Astrocyte (in vitro differentiated cells and primary cell): Measurements from ENCODE around the gene CASR.

ENCODE experiments used
- EZH2 ChIP-seq: IDR thresholded peaks from 2 replicates; pipeline ENCODE4 v1.6.1; 2012; ENCODE audit warnings: mild to moderate bottlenecking, low read length, inconsistent platforms; ENCODE audit not compliant: insufficient read depth
- TF ChIP-seq, protein P1 (sequence below): IDR thresholded peaks from 2 replicates; pipeline ENCODE4 v1.5.1; 2011; ENCODE audit warnings: low read depth, mild to moderate bottlenecking, inconsistent platforms, low read length, moderate library complexity; ENCODE audit not compliant: insufficient read depth

- TF ChIP-seq EZH2 = no peak
- TF ChIP-seq, protein P1, sequence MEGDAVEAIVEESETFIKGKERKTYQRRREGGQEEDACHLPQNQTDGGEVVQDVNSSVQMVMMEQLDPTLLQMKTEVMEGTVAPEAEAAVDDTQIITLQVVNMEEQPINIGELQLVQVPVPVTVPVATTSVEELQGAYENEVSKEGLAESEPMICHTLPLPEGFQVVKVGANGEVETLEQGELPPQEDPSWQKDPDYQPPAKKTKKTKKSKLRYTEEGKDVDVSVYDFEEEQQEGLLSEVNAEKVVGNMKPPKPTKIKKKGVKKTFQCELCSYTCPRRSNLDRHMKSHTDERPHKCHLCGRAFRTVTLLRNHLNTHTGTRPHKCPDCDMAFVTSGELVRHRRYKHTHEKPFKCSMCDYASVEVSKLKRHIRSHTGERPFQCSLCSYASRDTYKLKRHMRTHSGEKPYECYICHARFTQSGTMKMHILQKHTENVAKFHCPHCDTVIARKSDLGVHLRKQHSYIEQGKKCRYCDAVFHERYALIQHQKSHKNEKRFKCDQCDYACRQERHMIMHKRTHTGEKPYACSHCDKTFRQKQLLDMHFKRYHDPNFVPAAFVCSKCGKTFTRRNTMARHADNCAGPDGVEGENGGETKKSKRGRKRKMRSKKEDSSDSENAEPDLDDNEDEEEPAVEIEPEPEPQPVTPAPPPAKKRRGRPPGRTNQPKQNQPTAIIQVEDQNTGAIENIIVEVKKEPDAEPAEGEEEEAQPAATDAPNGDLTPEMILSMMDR = no peak
Measured at GRCh38 chr3:122239112-122239511, 55.6 kb downstream of the CASR start.
